Left hindlimb (tissue), 1 donor: Measurements from ENCODE around the gene ENC1.

Experiments used
- DNase-seq: peaks from one replicate; pipeline ENCODE4 v3.0.0-alpha.2; 2018

The ENC1 gene

DNA sequence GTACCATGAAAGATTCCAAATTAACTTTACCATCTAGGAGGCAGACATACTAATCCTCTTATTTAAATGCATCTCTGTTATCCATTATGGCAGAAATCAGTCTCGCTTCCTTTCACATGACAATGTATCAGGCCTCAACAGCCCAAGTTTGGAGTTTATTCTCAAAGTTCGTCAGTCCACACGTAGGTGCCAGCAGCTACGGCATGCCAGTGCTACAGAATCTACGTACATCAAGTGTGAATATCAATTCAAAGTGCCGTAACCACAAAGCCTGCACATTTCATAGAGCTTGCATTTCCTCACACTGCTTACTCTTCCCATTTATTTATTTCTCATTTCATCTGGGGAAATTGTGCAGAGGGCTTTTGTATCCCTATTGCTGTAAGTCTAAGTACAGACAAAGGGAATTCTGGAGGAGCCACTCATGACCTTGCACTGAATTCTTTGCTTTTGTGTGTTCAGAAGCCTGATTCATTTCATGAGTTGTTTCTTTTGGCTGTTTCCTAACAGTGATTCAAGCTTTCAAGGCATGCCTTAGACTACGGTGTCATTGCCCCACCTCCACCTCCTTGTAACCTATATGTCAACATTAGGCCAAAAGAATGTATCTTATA, 10.0 kb downstream of the ENC1 start:
- no peak for DNase-seq

DNA sequence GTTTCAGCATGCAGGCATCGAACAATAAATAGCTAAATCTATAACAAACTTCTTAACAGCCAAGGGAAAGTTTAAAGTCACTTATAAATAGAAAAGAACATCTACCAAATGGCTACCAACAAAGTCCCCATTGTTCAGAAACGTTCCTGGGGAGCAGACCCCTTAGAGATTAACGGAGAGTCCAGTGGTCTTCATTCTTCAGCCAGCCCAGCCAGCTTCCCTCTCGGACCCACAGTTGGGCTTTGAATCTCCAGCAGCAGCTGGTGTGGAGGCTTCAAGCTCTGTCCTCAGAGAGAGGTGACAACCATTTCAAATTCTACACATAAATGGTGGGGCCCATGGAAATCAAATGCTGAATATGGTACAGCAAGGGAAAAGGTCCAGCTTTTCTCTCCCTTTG, 11.2 kb downstream of the ENC1 start:
- DNase-seq: no peak

DNA sequence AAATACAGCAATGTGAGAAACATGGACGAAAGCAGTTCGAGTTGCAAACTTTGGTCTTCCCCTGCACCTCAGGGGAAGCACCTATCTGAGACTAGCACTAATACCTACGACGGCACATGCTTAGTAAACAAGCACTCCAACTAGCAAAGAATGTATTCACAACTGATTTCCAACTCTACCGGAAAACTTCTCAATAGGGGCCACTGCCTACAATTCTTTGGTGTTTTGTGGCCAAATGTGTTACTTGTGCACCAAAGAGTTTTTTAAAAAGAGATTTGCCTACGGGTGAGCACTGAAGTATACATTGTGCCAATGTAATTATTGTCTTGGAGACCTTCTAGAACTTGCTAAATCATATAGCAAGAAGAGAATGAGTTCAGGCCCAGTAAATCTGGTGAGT, 12.2 kb downstream of the ENC1 start:
- DNase-seq: no peak

DNA sequence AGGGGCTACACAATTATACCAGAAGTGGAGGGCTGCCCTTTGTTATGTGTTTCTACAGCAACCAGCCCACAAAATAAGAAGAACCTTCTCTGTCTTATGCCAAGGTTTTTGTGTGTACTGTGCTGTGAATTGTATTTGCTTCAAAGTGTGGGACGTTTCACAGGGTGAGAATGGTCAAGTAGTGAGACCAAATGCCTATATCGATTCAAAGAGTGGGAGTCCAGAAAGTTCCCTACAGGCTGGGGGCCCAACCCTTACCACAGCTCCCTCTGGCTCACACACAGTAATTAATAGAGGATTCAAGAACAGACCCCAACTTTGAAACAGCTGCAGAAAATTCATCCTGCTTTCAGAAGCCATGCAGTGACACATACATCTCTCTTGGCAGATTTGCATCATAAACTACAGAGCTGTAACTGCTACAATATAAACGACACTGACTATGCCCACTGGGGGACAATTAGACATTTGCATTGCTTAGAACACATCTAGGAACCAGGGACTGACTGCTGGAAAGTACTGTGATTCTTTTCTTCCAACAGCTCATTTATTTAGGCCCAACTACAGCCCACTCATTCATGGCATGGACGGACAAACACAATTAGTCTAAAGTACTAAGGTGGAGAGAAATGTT, 12.8 kb downstream of the ENC1 start:
- DNase-seq: no peak

- no peak for DNase-seq
Measured at GRCh38 chr5:74626386-74627222, 13.9 kb downstream of the ENC1 start.

GRCh38 chr5:74625742-74626241, 14.7 kb downstream of the ENC1 start:
- DNase-seq: no peak

DNA sequence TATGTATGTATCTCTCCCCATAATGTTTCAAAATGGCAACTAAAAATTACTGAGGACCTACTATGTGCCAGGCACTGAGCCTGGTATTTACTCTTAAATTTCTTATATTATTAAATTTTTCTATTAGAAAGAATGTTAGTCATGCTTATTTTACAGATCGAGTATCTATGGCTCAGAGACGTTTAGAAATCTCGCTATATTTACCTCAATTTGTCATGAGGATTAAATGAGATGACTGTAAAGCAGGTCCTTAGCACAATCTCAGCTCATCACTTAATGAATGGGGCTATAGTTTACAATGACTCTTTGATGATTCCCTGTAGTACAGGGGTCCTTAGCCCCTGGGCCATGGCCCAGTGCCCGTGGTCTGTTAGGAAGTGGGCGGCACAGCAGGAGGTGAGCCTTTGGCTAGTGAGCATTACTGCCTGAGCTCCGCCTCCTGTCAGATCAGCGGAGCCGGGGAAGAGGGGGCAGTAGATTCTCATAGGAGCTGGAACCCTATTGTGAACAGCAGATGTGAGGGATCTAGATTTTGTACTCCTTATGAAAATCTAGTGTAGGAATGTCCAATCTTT, 15.5 kb downstream of the ENC1 start:
- DNase-seq: no peak

- DNase-seq: no peak
Measured at GRCh38 chr5:74624501-74624900, 16.0 kb downstream of the ENC1 start.

GRCh38 chr5:74623748-74624408, 16.6 kb downstream of the ENC1 start:
- DNase-seq: no peak

DNA sequence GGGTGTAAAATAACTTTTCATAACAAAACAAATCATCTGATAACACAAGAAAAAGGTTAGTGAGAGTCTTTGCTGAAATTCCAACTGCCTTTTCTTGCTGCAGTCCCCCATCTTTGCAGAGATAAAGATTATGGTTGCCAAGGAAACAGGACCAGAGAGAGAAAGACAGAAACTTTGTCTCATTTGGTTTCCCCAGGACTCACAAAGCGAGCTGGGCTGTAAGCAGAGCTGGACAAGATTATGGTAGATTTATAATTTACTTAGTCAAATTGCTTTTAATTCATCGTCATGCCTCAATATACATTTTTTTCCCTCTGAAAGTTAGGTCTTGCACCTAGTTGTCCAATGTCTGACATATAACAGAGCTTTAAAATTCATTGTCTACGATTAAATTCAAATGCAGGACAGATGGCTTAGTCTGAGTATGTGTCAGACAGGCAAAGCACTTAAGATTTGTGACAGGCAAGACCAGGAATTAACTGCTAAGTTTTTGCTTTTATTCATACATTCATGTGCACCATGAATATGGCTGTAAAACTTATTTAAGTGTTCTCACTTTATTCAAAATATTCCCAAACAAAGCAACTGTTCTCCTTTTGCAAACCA, 17.4 kb downstream of the ENC1 start:
- no peak for DNase-seq

DNA sequence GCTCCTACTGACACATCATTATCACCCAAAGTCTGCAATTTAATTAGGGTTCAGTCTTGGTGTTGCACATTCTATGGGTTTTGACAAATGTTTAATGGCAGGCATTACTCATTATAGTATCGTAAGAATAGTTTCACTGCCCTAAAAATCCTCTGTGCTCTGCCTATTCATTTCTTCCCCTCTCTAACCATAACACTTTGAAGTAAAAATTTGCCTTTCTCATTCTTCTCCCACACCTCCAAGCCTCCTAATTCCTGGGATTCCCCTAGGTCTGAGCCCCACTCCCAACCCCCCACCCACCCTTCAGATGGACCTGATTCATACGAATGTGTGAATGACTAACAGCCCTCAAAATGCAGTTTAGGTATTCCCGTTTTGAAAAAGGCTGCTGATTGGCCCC, 18.4 kb downstream of the ENC1 start:
- DNase-seq: no peak

GRCh38 chr5:74621492-74621891, 19.0 kb downstream of the ENC1 start:
- DNase-seq: no peak

- DNase-seq: no peak
Measured at GRCh38 chr5:74619308-74619707, 21.2 kb downstream of the ENC1 start.

DNA sequence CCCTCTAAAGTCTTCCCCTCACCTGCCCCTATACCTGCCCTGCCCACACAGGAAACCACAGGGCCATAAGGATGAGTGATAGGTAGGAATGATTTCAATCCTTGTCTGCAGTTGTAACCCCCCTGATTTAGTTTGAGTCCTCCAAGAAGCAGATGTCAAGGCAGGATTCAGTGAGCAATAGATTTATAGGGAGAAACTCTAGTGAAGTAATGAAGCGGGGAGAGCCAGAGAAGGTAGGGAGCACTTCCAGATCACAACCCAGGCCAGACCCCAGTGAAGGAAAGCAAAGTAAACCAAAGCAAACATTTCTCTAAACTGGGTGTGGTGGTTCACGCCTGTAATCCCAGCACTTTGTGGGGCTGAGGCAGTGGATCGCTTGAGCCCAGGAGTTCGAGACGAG, 22.4 kb downstream of the ENC1 start:
- DNase-seq: no peak

- no peak for DNase-seq
Measured at GRCh38 chr5:74617202-74617601, 23.3 kb downstream of the ENC1 start.

- no peak for DNase-seq
Measured at GRCh38 chr5:74616236-74617146, 24.0 kb downstream of the ENC1 start.

GRCh38 chr5:74613283-74613682, 27.2 kb downstream of the ENC1 start:
- no peak for DNase-seq

GRCh38 chr5:74612045-74612444, 28.5 kb downstream of the ENC1 start:
- DNase-seq: no peak

- DNase-seq: no peak
Measured at GRCh38 chr5:74608736-74609601, 31.6 kb downstream of the ENC1 start.

- DNase-seq: no peak
Measured at GRCh38 chr5:74605759-74606158, 34.8 kb downstream of the ENC1 start.
